ENCODE data around the gene PTPN20.

Gene PTPN20

GRCh38 chr10:47012214-47012613, 101.0 kb downstream of the PTPN20 start:
- TF ChIP-seq CTCF (IDR thresholded peaks at IDR 0.05; ENCODE audit: low read depth, low read length): no peak
- no peak overlapping the region for H3K4me3 ChIP-seq (ENCODE audit: low read depth, low read length)
- no peak for DNase-seq (ENCODE audit: low read depth, low spot score)
- in situ Hi-C loops (cut with HindIII; ENCODE audit: low sequenced_read_pairs): no loop called here

- no peak overlapping the region for H3K4me3 ChIP-seq (ENCODE audit: low read depth, low read length)
- TF ChIP-seq CTCF (IDR thresholded peaks at IDR 0.05; ENCODE audit: low read depth, low read length): no peak
- DNase-seq (ENCODE audit: low read depth, low spot score): no peak
- in situ Hi-C loops (cut with HindIII; ENCODE audit: low sequenced_read_pairs): no loop called here
Measured at GRCh38 chr10:47013507-47014154, 102.4 kb downstream of the PTPN20 start.

- H3K4me3 ChIP-seq (ENCODE audit: low read depth, low read length): no peak overlapping the region
- in situ Hi-C loops (cut with HindIII; ENCODE audit: low sequenced_read_pairs): no loop called here
- no peak for TF ChIP-seq CTCF (IDR thresholded peaks at IDR 0.05; ENCODE audit: low read depth, low read length)
- no peak for DNase-seq (ENCODE audit: low read depth, low spot score)
Measured at GRCh38 chr10:47015404-47015803, 104.2 kb downstream of the PTPN20 start.

- H3K4me3 ChIP-seq (ENCODE audit: low read depth, low read length): no peak overlapping the region
- in situ Hi-C loops (cut with HindIII; ENCODE audit: low sequenced_read_pairs): no loop called here
- no peak for TF ChIP-seq CTCF (IDR thresholded peaks at IDR 0.05; ENCODE audit: low read depth, low read length)
- DNase-seq (ENCODE audit: low read depth, low spot score): no peak
Measured at GRCh38 chr10:47016564-47016963, 105.3 kb downstream of the PTPN20 start.

- TF ChIP-seq CTCF (IDR thresholded peaks at IDR 0.05; ENCODE audit: low read depth, low read length): no peak
- in situ Hi-C loops (cut with HindIII; ENCODE audit: low sequenced_read_pairs): no loop called here
- H3K4me3 ChIP-seq (ENCODE audit: low read depth, low read length): no peak overlapping the region
- no peak for DNase-seq (ENCODE audit: low read depth, low spot score)
Measured at GRCh38 chr10:47018026-47018735, 107.0 kb downstream of the PTPN20 start.

GRCh38 chr10:47019155-47020145, 108.2 kb downstream of the PTPN20 start:
- H3K4me3 ChIP-seq (ENCODE audit: low read depth, low read length): no peak overlapping the region
- in situ Hi-C loops (cut with HindIII; ENCODE audit: low sequenced_read_pairs): no loop called here
- no peak for TF ChIP-seq CTCF (IDR thresholded peaks at IDR 0.05; ENCODE audit: low read depth, low read length)
- DNase-seq (ENCODE audit: low read depth, low spot score): no peak

All from astrocyte of the spinal cord (primary cell).